ENCODE measurements around the gene FAM187B.
"Not testable (repeated sequence)": the region's sequence is repeated elsewhere in the genome, so short reads cannot be mapped to it uniquely, and the experiment has no call there.

Gene FAM187B

GRCh38 chr19:35246466-35247092, 18.0 kb upstream of the FAM187B start:
- H3K36me3 ChIP-seq (ENCODE audit: control insufficient read depth, low read depth, low read length) = peaks cover 12% of the 10 kb centered on the region
- H3K9me3 ChIP-seq (ENCODE audit: control insufficient read depth, low read depth, low read length) = no peaks in the 10 kb centered on the region
- H3K4me1 ChIP-seq (ENCODE audit: control insufficient read depth, low read depth, low read length) = peaks cover 10% of the 10 kb centered on the region
- no peaks in the 10 kb centered on the region for H3K27me3 ChIP-seq (ENCODE audit: control insufficient read depth, insufficient read depth, low read length)
- no peak overlapping the region for H3K27ac ChIP-seq (ENCODE audit: low read length)
- H3K4me3 ChIP-seq (ENCODE audit: low read length) = peak overlapping the region; percentile 93
- peak overlapping the region; percentile 91 for H3K9ac ChIP-seq (ENCODE audit: low read length)

GRCh38 chr19:35241417-35241816, 12.9 kb upstream of the FAM187B start:
- Histone ChIP-seq H3K27ac (ENCODE audit: low read length) (no peak overlapping the region), H3K27me3 (ENCODE audit: control insufficient read depth, insufficient read depth, low read length) (no peaks in the 10 kb centered on the region), H3K9ac (ENCODE audit: low read length) (no peak overlapping the region), H3K36me3 (ENCODE audit: control insufficient read depth, low read depth, low read length) (no peaks in the 10 kb centered on the region), H3K4me3 (ENCODE audit: low read length) (no peak overlapping the region), H3K9me3 (ENCODE audit: control insufficient read depth, low read depth, low read length) (no peaks in the 10 kb centered on the region), H3K4me1 (ENCODE audit: control insufficient read depth, low read depth, low read length) (no peaks in the 10 kb centered on the region)

- no peak overlapping the region for H3K9ac ChIP-seq (ENCODE audit: low read length)
- H3K4me3 ChIP-seq (ENCODE audit: low read length) = no peak overlapping the region
- H3K9me3 ChIP-seq (ENCODE audit: control insufficient read depth, low read depth, low read length) = no peaks in the 10 kb centered on the region
- no peak overlapping the region for H3K27ac ChIP-seq (ENCODE audit: low read length)
- no peaks in the 10 kb centered on the region for H3K27me3 ChIP-seq (ENCODE audit: control insufficient read depth, insufficient read depth, low read length)
- H3K36me3 ChIP-seq (ENCODE audit: control insufficient read depth, low read depth, low read length) = no peaks in the 10 kb centered on the region
- H3K4me1 ChIP-seq (ENCODE audit: control insufficient read depth, low read depth, low read length) = no peaks in the 10 kb centered on the region
These were observed 11.8 kb upstream of the FAM187B start for GRCh38 chr19:35240327-35240726.

GRCh38 chr19:35239597-35239996, 11.1 kb upstream of the FAM187B start:
- H3K9me3 ChIP-seq (ENCODE audit: control insufficient read depth, low read depth, low read length); H3K4me1 ChIP-seq (ENCODE audit: control insufficient read depth, low read depth, low read length); H3K36me3 ChIP-seq (ENCODE audit: control insufficient read depth, low read depth, low read length); H3K27ac ChIP-seq (ENCODE audit: low read length); H3K4me3 ChIP-seq (ENCODE audit: low read length); H3K9ac ChIP-seq (ENCODE audit: low read length); H3K27me3 ChIP-seq (ENCODE audit: control insufficient read depth, insufficient read depth, low read length): not testable (repeated sequence)

- H3K4me3 ChIP-seq (ENCODE audit: low read length) = no peak overlapping the region
- H3K4me1 ChIP-seq (ENCODE audit: control insufficient read depth, low read depth, low read length) = no peaks in the 10 kb centered on the region
- H3K27ac ChIP-seq (ENCODE audit: low read length) = no peak overlapping the region
- no peaks in the 10 kb centered on the region for H3K9me3 ChIP-seq (ENCODE audit: control insufficient read depth, low read depth, low read length)
- no peaks in the 10 kb centered on the region for H3K36me3 ChIP-seq (ENCODE audit: control insufficient read depth, low read depth, low read length)
- no peaks in the 10 kb centered on the region for H3K27me3 ChIP-seq (ENCODE audit: control insufficient read depth, insufficient read depth, low read length)
- no peak overlapping the region for H3K9ac ChIP-seq (ENCODE audit: low read length)
These were observed 8.3 kb upstream of the FAM187B start for GRCh38 chr19:35236638-35237400.

- Histone ChIP-seq H3K4me1 (ENCODE audit: control insufficient read depth, low read depth, low read length) (no peaks in the 10 kb centered on the region), H3K27ac (ENCODE audit: low read length) (no peak overlapping the region), H3K4me3 (ENCODE audit: low read length) (no peak overlapping the region), H3K9ac (ENCODE audit: low read length) (no peak overlapping the region), H3K36me3 (ENCODE audit: control insufficient read depth, low read depth, low read length) (no peaks in the 10 kb centered on the region), H3K9me3 (ENCODE audit: control insufficient read depth, low read depth, low read length) (no peaks in the 10 kb centered on the region), H3K27me3 (ENCODE audit: control insufficient read depth, insufficient read depth, low read length) (no peaks in the 10 kb centered on the region)
These were observed 4.4 kb upstream of the FAM187B start for GRCh38 chr19:35232912-35233311.

GRCh38 chr19:35231956-35232645, 3.6 kb upstream of the FAM187B start:
- Histone ChIP-seq H3K36me3 (ENCODE audit: control insufficient read depth, low read depth, low read length) (no peaks in the 10 kb centered on the region), H3K4me1 (ENCODE audit: control insufficient read depth, low read depth, low read length) (no peaks in the 10 kb centered on the region), H3K4me3 (ENCODE audit: low read length) (no peak overlapping the region), H3K9ac (ENCODE audit: low read length) (no peak overlapping the region), H3K27ac (ENCODE audit: low read length) (no peak overlapping the region), H3K9me3 (ENCODE audit: control insufficient read depth, low read depth, low read length) (no peaks in the 10 kb centered on the region), H3K27me3 (ENCODE audit: control insufficient read depth, insufficient read depth, low read length) (no peaks in the 10 kb centered on the region)

GRCh38 chr19:35229601-35230000, 1.1 kb upstream of the FAM187B start:
- peaks cover 6% of the 10 kb centered on the region for H3K4me1 ChIP-seq (ENCODE audit: control insufficient read depth, low read depth, low read length)
- no peak overlapping the region for H3K4me3 ChIP-seq (ENCODE audit: low read length)
- H3K27me3 ChIP-seq (ENCODE audit: control insufficient read depth, insufficient read depth, low read length) = no peaks in the 10 kb centered on the region
- no peaks in the 10 kb centered on the region for H3K9me3 ChIP-seq (ENCODE audit: control insufficient read depth, low read depth, low read length)
- no peaks in the 10 kb centered on the region for H3K36me3 ChIP-seq (ENCODE audit: control insufficient read depth, low read depth, low read length)
- H3K9ac ChIP-seq (ENCODE audit: low read length) = no peak overlapping the region
- no peak overlapping the region for H3K27ac ChIP-seq (ENCODE audit: low read length)

GRCh38 chr19:35226748-35227147, 1.8 kb downstream of the FAM187B start:
- H3K27ac ChIP-seq (ENCODE audit: low read length) = no peak overlapping the region
- no peaks in the 10 kb centered on the region for H3K36me3 ChIP-seq (ENCODE audit: control insufficient read depth, low read depth, low read length)
- H3K4me1 ChIP-seq (ENCODE audit: control insufficient read depth, low read depth, low read length) = peaks cover 6% of the 10 kb centered on the region
- no peaks in the 10 kb centered on the region for H3K9me3 ChIP-seq (ENCODE audit: control insufficient read depth, low read depth, low read length)
- H3K27me3 ChIP-seq (ENCODE audit: control insufficient read depth, insufficient read depth, low read length) = no peaks in the 10 kb centered on the region
- no peak overlapping the region for H3K4me3 ChIP-seq (ENCODE audit: low read length)
- H3K9ac ChIP-seq (ENCODE audit: low read length) = no peak overlapping the region

GRCh38 chr19:35225951-35226350, 2.6 kb downstream of the FAM187B start:
- Histone ChIP-seq H3K27ac (ENCODE audit: low read length) (no peak overlapping the region), H3K4me3 (ENCODE audit: low read length) (no peak overlapping the region), H3K9ac (ENCODE audit: low read length) (no peak overlapping the region), H3K9me3 (ENCODE audit: control insufficient read depth, low read depth, low read length) (no peaks in the 10 kb centered on the region), H3K27me3 (ENCODE audit: control insufficient read depth, insufficient read depth, low read length) (no peaks in the 10 kb centered on the region), H3K4me1 (ENCODE audit: control insufficient read depth, low read depth, low read length) (peaks cover 6% of the 10 kb centered on the region), H3K36me3 (ENCODE audit: control insufficient read depth, low read depth, low read length) (no peaks in the 10 kb centered on the region)

GRCh38 chr19:35224681-35225571, 3.6 kb downstream of the FAM187B start:
- H3K9me3 ChIP-seq (ENCODE audit: control insufficient read depth, low read depth, low read length) = no peaks in the 10 kb centered on the region
- H3K36me3 ChIP-seq (ENCODE audit: control insufficient read depth, low read depth, low read length) = no peaks in the 10 kb centered on the region
- no peak overlapping the region for H3K27ac ChIP-seq (ENCODE audit: low read length)
- no peak overlapping the region for H3K4me3 ChIP-seq (ENCODE audit: low read length)
- H3K27me3 ChIP-seq (ENCODE audit: control insufficient read depth, insufficient read depth, low read length) = no peaks in the 10 kb centered on the region
- H3K4me1 ChIP-seq (ENCODE audit: control insufficient read depth, low read depth, low read length) = peaks cover 6% of the 10 kb centered on the region
- H3K9ac ChIP-seq (ENCODE audit: low read length) = no peak overlapping the region
